Keratinocyte (primary cell): ENCODE measurements around the gene SIRT7.

ENCODE experiments used
- EZH2 ChIP-seq: IDR thresholded peaks from one replicate; pipeline ENCODE4 v1.6.1; 2012; ENCODE audit warnings: inconsistent platforms, mild to moderate bottlenecking, low read length, moderate library complexity
- TF ChIP-seq, protein P1 (sequence below), 3 experiments: IDR thresholded peaks in 1 of 3; conservative IDR thresholded peaks in 1 of 3; optimal IDR thresholded peaks in 1 of 3; 2 replicates in 2 of 3; 3 replicates in 1 of 3; pipeline versions ENCODE3 to v1.5.1; 2011; ENCODE audit warnings: low read length in 3 of 3, mild to moderate bottlenecking in 3 of 3, moderate library complexity in 2 of 3, control low read depth in 1 of 3, inconsistent platforms in 1 of 3; ENCODE audit not compliant: insufficient read depth in 2 of 3; ENCODE audit errors: extremely low read depth in 1 of 3

GRCh38 chr17:81895400-81895799, 22.6 kb downstream of the SIRT7 start:
- TF ChIP-seq, protein P1, sequence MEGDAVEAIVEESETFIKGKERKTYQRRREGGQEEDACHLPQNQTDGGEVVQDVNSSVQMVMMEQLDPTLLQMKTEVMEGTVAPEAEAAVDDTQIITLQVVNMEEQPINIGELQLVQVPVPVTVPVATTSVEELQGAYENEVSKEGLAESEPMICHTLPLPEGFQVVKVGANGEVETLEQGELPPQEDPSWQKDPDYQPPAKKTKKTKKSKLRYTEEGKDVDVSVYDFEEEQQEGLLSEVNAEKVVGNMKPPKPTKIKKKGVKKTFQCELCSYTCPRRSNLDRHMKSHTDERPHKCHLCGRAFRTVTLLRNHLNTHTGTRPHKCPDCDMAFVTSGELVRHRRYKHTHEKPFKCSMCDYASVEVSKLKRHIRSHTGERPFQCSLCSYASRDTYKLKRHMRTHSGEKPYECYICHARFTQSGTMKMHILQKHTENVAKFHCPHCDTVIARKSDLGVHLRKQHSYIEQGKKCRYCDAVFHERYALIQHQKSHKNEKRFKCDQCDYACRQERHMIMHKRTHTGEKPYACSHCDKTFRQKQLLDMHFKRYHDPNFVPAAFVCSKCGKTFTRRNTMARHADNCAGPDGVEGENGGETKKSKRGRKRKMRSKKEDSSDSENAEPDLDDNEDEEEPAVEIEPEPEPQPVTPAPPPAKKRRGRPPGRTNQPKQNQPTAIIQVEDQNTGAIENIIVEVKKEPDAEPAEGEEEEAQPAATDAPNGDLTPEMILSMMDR (optimal IDR thresholded peaks at IDR 0.05 in 1 of 3, IDR thresholded peaks at IDR 0.05 in 1 of 3, conservative IDR thresholded peaks at IDR 0.05 in 1 of 3; ENCODE audit: extremely low read depth in 1 of 3, insufficient read depth in 2 of 3, low read length in 3 of 3): no peak
- no peak for TF ChIP-seq EZH2
